Activated CD8-positive, alpha-beta memory T cell treated with anti-CD3 and anti-CD28 coated beads, Interleukin-2, amount 50 U/mL, for 1 hour (primary cell): ENCODE measurements around the gene PPP2R5B.

ENCODE experiments used
- DNase-seq: peaks from one replicate; pipeline ENCODE4 v3.0.0-alpha.2; 2020; ENCODE audit errors: extremely low read depth

The PPP2R5B gene

DNA sequence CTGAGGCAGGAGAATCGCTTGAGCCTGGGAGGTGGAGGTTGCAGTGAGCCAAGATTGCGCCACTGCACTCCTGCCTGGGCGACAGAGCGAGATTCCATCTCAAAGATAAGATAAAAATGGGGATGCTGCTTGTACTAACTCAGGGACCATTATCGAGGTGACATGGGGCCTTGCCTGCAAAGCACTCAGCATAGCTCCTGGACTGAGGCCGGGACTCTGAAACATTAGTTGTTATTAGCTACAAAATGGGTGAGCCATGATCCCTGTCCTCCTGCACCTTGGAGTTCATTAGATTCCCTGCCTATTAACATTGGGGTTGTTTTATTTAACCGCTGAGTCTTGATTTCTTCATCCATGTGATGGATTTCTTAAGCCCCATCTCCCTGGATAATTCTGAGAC, 5.1 kb downstream of the PPP2R5B start:
- DNase-seq = no peak

DNA sequence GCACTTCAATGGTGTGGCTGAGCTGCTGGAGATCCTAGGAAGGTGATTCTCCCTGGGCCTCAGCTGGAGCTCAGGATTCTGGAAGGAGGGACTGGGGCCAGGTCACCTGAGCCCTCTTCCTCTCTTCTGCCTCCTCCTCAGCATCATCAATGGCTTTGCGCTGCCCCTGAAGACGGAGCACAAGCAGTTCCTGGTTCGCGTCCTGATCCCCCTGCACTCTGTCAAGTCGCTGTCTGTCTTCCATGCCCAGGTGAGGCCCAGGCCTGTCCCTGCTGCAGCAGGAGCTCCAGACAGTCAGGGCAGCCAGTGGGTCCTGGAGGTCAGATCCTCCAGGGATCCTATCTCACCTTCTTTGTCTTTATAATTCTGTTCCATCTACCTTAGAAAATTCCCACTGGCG, 5.9 kb downstream of the PPP2R5B start:
- DNase-seq = no peak

DNA sequence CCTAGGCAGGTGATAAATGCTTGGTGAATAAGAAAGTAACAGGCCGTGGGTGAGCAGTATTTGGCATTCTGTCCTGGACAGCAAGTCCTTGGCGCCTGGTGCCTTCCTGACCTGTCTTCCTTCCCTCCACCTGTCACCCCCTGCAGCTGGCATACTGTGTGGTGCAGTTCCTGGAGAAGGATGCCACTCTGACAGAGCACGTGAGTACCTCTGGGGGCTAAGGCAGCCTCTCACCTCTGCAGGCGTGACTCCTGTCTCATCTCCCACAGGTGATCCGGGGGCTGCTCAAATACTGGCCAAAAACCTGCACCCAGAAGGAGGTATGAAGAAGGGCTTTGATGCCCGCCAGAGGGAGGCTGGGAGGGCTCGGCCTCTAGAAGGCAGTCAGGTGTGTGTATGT, 6.8 kb downstream of the PPP2R5B start:
- no peak for DNase-seq

DNA sequence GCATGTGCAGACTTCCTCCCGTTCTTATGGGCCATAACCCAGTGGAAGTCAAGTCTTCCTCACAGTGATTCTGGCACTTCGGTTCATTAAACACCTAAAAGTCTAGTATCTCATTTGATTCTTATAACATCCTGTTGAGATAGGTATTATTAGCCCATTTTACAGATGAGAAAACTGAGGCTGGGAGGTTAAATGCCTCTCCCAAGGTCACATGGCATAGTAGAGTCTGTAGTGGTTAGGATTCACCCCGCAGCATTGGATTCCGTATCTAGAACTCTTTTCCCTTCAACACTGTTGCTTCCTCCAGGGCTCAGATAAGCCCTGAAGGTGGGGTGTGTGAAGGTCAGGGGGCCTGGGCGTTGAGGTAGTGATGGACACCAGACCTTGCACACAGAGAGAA, 7.8 kb downstream of the PPP2R5B start:
- no peak for DNase-seq

DNA sequence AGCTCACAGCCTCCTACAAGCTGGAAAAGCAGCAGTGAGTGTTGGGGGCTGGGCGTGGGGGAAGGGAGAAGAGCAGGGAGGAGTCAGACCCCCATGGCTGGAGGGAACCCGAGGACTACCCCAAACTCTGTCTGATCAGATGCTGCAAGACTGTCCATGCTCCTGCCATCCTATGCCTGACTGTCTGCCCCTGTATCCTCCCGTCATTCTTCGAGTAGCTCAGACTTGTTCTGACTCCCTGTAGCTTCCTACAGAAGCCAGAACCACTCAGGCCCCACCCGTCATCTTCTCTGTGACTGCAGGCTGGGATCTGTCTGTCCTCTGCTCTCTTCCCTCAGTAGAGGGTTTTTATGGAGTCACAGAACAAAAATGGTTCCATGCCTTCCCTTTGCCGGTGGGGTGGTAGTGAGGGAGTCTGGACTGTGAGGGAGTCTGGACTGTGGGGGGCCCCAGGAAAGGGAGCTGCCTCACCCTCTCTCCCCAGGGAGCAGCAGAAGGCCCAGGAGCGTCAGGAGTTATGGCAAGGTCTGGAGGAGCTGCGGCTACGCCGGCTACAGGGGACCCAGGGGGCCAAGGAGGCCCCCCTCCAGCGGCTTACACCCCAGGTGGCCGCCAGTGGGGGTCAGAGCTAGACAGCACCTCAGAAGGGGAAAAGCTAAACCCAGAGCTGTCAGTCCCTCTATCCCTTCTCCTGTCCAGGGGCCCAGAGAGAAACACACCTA, 8.9 kb downstream of the PPP2R5B start:
- DNase-seq = no peak

DNA sequence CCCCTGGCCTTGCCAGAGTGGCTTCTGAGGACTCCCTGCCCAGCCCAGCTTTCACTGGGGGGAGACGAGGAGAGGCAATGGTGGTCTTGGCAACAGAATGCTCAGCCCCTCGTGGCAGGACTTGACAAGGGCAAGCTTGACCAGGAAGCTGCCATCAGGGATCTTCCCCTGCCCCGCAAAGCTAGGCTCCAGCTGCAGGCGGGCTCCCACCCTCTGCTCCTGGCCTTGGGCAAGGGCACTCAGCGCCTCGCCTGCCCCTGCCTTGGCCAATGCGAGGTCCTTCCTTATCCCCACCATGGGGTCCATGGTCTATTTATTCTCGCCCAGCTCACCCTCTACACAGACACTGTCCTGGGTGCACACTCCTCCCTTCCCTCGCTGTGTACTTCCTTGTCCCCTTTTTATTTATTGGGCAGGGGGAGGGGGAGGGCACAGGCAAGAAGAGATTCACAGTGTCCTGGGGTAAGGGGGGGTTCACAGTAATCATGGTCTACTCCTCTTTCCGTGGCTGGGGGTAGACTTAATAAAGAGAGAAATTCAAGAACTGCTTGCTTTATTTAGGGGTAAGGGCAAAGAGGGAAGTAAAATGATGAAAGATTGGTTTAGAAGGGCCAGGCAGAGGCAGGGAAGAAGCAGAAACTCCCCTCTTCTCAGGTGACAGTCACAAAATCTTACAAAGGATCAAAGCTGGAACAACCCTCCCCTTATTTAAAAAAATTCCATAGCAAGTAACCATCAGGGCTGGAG, 9.6 kb downstream of the PPP2R5B start:
- no peak for DNase-seq

DNA sequence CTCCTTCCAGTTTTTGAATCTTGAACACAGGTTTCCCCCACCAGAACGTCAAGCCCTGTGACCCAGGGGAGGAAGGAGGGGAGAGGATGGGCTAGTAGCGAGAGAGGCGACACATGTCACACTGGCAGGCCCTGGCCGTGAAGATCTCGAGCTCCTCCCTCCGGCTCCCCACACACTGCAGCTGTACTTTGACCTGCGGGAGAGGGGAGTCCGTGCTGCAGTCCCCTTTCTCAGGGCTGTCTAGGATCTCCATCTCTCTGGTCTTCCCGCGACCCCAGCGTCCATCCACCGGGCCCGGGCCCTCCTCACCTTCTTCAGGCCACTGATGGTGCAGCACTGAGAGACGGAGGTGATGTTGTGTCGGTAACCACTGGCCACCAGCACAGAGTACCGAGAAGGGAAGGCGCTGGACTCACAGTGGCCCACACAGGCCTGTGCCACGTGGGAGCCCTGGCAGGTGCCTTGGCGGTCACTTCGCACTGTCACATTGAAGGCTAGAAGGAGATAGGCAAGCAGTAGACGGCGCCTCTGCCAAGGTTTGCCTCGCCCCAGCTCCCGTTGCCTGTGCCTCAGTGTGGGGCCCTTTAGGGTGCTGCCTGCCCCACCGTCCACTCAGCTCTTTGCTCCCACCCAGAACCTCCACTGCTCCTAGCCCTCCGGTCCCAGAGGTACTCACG, 10.3 kb downstream of the PPP2R5B start:
- DNase-seq = no peak

DNA sequence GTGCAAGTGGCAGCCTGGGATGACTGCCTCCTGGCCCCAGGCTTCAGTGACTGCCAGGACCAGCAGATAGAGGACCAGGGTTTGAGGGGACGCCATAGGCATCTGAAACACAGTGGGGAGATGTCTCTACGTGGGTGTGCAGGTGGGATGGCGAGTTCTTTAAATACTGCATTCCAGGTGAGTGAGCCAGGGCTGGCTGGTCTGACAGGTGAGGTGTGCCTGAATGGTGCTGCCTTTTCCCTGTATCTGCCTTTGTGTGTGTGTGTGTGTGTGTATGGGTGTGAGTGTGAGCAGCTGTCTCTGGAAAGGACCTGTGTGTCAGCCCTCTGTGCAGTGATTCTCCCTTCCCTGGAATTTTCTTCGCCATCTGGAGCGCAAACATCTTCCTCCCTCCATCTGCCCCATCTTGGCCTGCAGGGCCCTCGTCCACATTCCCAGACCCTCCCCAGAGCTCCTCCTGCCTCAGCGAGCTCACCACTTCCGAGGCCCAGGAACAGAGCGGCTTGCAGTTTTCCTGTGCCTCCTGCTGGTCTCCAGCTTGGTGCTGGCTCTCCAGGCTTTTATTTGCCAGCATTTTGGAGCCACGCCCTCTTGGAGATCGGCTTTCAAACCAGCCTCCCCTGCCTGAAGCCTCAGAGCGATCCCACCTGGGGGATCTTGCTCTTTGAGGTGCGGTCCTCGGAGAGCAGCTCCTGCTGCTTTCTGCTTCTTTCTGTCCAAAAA, 11.0 kb downstream of the PPP2R5B start, which contains the start of gene GPHA2:
Gene GPHA2, minus strand, starts transcription at position 535 of the 723 bp plus-strand sequence. Its CDS starts 433 bp downstream, at position 102.
- no peak for DNase-seq

DNA sequence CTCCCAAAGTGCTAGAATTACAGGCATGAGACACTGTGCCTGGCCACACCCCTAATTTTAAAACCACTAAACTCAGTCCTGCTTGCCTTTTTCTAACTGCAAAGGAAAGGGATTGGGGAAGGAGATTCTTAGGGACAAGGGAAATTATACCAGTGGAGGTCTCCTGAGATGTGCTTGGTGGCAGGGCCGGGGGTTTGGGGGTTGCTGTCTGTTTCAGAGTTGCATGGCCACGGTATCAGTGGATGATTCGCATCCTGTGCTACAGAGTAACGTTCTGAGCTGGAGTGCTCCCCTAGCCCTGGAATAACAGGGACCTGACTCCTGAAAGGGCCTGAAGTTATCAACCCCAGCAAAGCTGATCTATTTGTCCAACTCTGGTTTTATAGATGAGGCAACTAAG, 12.1 kb downstream of the PPP2R5B start:
- DNase-seq = no peak

DNA sequence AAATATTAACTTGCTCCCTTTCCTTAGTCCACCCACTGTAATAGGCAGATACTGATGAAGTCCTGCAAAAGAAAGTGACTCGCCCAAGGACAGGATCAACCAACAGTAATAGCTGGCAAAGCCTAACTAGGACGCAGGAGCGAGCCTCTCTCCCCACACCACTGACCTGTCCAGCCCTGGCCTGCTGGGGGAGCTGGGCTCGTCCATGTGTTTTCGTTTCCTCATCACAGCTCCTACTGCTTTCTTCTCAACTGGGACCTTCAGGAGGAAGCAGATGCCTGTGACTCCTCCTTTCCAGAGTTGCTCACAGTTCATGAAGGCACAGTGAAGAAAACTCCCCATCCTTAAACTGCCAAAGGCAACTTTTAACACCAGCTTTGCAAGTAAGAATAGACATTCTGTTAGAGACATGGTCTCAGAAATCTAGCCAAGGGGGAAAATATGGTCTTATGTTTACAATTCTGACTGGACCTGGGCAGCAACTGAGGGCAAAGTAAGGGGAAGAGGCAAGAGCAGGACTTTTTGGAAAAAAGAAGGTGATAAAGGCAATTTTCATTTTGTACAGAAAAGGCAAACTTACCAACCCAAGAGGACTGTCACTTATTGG, 22.8 kb downstream of the PPP2R5B start:
- DNase-seq = no peak

DNA sequence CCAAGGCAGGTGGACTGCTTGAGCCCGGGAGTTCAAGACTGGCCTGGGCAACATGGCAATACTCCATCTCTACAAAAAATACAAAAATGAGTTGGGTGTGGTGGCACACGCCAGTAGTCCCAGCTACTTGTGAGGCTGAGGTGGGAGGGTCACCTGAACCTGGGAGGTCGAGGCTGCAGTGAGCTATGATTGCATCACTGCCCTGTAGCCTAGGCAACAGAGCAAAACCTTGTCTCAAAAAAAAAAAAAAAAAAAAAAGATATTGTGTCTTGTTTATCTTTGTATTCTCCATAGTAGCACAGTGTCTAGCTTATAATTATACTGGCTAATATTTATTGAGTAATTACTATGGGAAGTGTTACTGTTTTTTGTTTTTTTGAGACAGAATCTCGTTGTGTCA, 27.0 kb downstream of the PPP2R5B start:
- DNase-seq = no peak

DNA sequence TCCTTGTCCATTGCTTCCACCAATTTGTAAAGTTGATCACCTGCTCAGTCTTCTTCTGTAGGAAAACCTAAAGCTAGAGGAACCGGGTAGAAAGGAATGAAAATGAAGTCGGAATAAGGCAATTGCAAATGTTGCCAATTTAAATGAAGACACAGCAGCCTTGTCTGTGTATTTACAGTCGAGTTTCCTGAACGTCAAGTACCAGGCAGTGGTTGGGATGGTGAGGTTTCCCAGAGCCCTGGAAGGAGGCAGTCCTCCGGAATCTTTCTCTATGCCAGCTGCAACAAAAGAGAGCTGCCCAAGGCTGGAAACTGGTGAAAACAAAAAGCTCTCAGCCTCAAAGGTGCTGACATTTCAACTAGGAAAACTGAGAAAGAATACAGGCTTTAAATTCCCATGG, 29.7 kb downstream of the PPP2R5B start:
- no peak for DNase-seq

DNA sequence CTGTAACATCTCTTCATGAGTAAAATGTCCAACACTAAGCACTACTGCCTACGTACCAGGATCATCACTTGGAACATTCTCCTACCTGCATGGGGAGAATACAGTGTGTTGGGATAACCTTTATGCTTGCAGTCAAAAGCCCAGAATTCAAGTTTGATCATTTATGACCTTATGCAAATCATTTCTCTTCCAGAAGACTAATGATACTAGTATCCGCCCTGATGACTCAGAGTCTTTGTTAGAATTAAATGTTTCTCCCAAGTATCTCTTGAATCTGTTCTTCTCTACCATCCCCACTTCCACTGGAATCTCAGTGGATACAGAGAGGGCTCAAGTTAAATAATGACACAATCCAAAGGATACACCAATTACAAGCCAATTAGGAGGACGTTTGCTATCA, 35.0 kb downstream of the PPP2R5B start:
- DNase-seq = no peak

DNA sequence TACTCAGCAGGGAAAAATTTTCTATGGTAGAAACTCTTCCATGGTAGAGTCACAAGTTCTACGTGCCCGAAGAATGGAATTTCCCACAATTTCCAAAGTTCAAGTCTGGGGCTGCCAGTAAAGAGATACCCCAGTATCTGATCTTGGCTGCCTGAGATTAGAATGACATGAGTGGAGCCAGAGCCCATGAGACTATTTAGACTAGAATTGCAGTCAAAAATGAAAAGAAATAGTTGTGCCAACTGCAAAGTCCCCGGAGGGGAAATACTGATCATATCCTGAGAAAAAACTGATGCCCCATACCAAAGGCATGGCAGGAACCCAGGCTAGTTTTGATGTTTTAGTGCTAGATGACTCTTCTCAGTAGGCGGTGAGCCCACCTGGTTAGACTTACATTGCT, 36.2 kb downstream of the PPP2R5B start:
- DNase-seq = no peak

DNA sequence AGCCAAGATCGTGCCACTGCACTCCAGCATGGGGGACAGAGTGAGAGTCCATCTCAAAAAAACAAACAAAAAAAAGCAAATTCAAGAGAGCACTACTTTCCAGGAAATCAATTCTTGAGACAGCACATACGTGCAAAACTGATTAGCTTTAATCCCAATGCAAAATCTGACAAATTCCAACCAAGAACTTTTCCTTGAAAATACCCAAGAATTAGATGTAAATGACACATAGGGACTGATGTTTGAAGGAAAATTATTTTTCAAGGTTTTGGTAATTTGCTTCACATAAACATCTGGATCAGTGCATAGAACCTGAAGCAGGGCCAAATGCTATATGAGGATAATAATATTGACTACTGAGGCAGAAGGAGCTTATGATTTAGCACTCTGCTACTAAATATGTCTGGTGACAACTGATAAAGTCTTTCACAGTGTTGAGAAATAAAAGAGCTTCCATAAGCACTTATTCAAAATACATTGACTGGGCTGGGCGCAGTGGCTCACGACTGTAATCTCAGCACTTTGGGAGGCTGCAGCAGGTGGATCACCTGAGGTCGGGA, 38.7 kb downstream of the PPP2R5B start:
- no peak for DNase-seq

DNA sequence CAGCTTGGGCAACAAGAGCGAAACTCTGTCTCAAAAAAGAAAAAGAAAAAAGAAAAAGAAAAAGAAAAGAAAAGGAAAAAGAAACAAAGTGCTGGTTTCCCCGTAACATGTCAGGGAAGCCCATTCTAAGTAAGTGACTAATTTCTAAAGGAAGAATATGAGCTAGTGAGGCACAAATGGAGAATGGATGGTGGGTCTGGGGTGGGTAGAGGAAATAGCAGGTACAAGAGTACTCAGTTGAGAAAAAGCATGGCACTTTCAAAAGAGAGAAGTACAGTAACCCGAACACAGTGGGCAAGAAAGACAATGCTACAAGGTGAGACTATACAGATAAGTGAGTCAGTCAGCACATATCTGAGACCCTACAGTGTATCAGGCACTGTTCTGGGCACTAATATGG, 42.9 kb downstream of the PPP2R5B start:
- no peak for DNase-seq

DNA sequence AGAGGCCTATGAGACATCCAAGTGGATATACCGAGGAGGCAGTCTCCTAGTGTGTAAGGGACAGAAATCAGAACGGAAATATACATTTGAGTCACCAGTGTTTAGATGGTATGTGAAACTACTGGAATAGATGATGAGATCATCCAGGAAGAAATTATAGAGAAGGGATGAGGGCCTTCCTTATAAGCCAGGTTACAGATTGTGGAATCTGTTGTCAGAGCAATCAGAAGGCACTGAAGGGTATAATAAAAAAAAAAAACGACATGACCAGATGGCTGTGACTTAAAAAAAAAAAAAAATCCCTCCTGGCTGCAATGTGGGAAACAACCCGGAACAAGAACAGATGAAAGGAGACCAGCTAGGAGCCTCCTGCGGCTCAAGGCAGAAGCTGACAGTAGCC, 44.7 kb downstream of the PPP2R5B start:
- DNase-seq = no peak

DNA sequence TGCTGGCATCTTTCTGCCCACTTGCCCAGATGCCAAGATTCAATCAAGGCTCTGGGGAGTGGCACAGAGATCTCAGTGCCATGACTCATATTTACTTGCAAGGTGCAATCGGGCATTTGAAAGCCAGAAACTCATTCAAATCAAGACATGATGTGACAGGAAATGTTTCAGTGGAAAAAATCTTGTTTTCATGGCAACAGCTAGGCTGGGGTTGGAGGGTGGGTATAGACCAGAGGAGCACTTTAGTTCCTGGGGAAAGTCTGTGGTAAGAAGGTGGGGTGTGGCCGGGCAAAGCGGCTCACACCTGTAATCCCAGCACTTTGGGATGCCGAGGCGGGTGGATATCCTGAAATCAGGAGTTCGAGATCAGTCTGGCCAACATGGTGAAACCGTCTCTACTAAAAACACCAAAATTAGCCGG, 46.3 kb downstream of the PPP2R5B start:
- no peak for DNase-seq

DNA sequence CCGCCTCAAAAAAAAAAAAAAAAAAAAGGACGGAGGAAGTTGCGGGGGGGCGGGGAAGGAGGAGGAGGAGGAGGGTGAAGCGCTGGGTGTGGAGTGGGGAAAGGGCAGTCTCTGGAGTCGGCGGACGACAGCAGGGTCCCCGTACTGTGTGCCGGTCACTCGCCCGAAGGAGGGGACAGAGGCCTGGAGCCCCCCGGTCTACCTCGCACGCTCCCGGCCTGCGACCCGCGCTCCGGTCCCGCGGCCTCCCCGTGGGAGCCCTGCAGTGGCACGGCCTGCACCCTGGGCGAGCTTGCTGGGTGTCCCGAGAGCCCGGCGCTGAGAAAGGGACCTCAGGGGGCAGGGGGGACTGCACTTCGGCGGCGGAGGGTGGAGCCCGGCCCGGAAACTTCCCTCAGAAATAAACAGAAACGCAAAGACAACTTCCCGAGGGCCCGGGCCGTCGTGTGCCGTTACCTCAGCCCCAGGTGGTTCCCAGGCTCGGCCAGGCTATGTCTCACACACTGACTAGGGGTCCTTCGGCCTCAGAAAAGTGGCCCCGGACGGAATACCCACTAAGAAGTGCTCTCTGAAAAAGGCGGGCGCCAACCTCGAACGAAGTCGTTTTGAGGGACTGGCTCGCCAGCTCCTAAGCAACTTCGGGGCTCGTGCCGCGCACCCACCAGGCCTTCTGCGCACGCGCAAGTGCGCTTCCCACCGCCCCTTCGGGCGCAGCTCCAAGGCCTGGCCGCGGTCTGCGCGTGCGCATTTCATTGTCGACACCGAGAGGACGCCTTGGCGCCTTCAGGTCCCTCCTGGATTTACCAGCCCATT, 47.1 kb downstream of the PPP2R5B start, which contains the start of gene MAJIN:
Gene MAJIN, minus strand, starts transcription at position 688 of the 813 bp plus-strand sequence. CDS start 12,703 bp downstream, outside the sequence.
- DNase-seq = peak; percentile 66

DNA sequence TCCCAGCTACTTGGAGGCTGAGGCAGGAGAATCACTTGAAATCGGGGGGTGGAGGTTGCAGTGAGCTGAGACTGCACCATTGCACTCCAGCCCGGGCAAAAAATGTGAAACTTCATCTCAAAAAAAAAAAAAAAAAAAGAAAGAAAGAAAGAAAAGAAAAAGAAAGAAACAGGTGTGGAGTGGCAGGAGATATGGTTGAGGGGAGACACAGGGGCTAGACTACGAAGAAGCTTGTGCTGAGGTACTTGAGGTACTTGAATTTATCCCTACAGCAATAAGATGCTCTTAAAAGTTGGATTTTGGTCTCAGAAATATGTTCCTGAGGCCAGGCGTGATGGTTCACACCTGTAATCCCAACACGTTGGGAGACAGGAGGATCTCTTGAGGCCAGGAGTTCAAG, 49.6 kb downstream of the PPP2R5B start:
- DNase-seq = no peak
